Stimulated activated naive CD8-positive, alpha-beta T cell treated with anti-CD3 and anti-CD28 coated beads, Interleukin-15, Interleukin-2, amounts not matched to agents 100 ng/mL and 50 ng/mL, for 24 hours (primary cell): ENCODE data around the gene LRIG3.

Experiments used
- H3K27ac Mint-ChIP-seq: one replicate; pipeline ENCODE4 v1.8.0; 2021; ENCODE audit warnings: mild to moderate bottlenecking, mixed read lengths
- H3K27me3 Mint-ChIP-seq: one replicate; pipeline ENCODE4 v1.8.0; 2021; ENCODE audit warnings: mixed read lengths
- H3K36me3 Mint-ChIP-seq: one replicate; pipeline ENCODE4 v1.8.0; 2021; ENCODE audit warnings: low read depth, mixed read lengths
- H3K4me1 Mint-ChIP-seq: one replicate; pipeline ENCODE4 v1.8.0; 2021; ENCODE audit warnings: low read depth, mixed read lengths
- H3K4me3 Mint-ChIP-seq: one replicate; pipeline ENCODE4 v1.8.0; 2021; ENCODE audit warnings: mild to moderate bottlenecking, mixed read lengths
- H3K9me3 Mint-ChIP-seq: one replicate; pipeline ENCODE4 v1.8.0; 2021; ENCODE audit warnings: mixed read lengths

The LRIG3 gene

GRCh38 chr12:58942345-58942744 lies 22.0 kb upstream of the LRIG3 start:
- Mint-ChIP-seq H3K27ac (no peak overlapping the region), H3K9me3 (peaks cover 4% of the 10 kb centered on the region), H3K4me3 (no peak overlapping the region), H3K4me1 (no peaks in the 10 kb centered on the region), H3K36me3 (no peaks in the 10 kb centered on the region), H3K27me3 (no peaks in the 10 kb centered on the region)

GRCh38 chr12:58939399-58940100 lies 19.2 kb upstream of the LRIG3 start:
- no peak overlapping the region for H3K4me3 Mint-ChIP-seq
- H3K36me3 Mint-ChIP-seq: no peaks in the 10 kb centered on the region
- H3K27me3 Mint-ChIP-seq: no peaks in the 10 kb centered on the region
- no peaks in the 10 kb centered on the region for H3K4me1 Mint-ChIP-seq
- no peaks in the 10 kb centered on the region for H3K9me3 Mint-ChIP-seq
- no peak overlapping the region for H3K27ac Mint-ChIP-seq

GRCh38 chr12:58938440-58938839 lies 18.1 kb upstream of the LRIG3 start:
- Mint-ChIP-seq H3K36me3 (no peaks in the 10 kb centered on the region), H3K4me1 (no peaks in the 10 kb centered on the region), H3K27me3 (no peaks in the 10 kb centered on the region), H3K4me3 (no peak overlapping the region), H3K27ac (no peak overlapping the region), H3K9me3 (no peaks in the 10 kb centered on the region)

GRCh38 chr12:58934528-58934927 lies 14.2 kb upstream of the LRIG3 start:
- Mint-ChIP-seq H3K27ac (no peak overlapping the region), H3K4me3 (no peak overlapping the region), H3K36me3 (no peaks in the 10 kb centered on the region), H3K9me3 (no peaks in the 10 kb centered on the region), H3K4me1 (no peaks in the 10 kb centered on the region), H3K27me3 (no peaks in the 10 kb centered on the region)

GRCh38 chr12:58932806-58933681 lies 12.7 kb upstream of the LRIG3 start:
- H3K36me3 Mint-ChIP-seq: no peaks in the 10 kb centered on the region
- no peaks in the 10 kb centered on the region for H3K4me1 Mint-ChIP-seq
- no peak overlapping the region for H3K4me3 Mint-ChIP-seq
- H3K9me3 Mint-ChIP-seq: no peaks in the 10 kb centered on the region
- no peaks in the 10 kb centered on the region for H3K27me3 Mint-ChIP-seq
- H3K27ac Mint-ChIP-seq: no peak overlapping the region

GRCh38 chr12:58931518-58931917 lies 11.2 kb upstream of the LRIG3 start:
- Mint-ChIP-seq H3K27me3 (no peaks in the 10 kb centered on the region), H3K9me3 (no peaks in the 10 kb centered on the region), H3K27ac (no peak overlapping the region), H3K4me3 (no peak overlapping the region), H3K4me1 (no peaks in the 10 kb centered on the region), H3K36me3 (no peaks in the 10 kb centered on the region)

- Mint-ChIP-seq H3K9me3 (no peaks in the 10 kb centered on the region), H3K4me3 (no peak overlapping the region), H3K36me3 (no peaks in the 10 kb centered on the region), H3K27ac (no peak overlapping the region), H3K4me1 (no peaks in the 10 kb centered on the region), H3K27me3 (no peaks in the 10 kb centered on the region)
These were observed 10.5 kb upstream of the LRIG3 start for GRCh38 chr12:58930770-58931324.

- peaks cover 10% of the 10 kb centered on the region for H3K27me3 Mint-ChIP-seq
- no peaks in the 10 kb centered on the region for H3K4me1 Mint-ChIP-seq
These were observed 6.8 kb upstream of the LRIG3 start for GRCh38 chr12:58927120-58927519.

GRCh38 chr12:58926586-58926985 lies 6.3 kb upstream of the LRIG3 start:
- H3K4me3 Mint-ChIP-seq: no peak overlapping the region
- H3K9me3 Mint-ChIP-seq: no peaks in the 10 kb centered on the region
- no peaks in the 10 kb centered on the region for H3K36me3 Mint-ChIP-seq
- no peaks in the 10 kb centered on the region for H3K4me1 Mint-ChIP-seq
- H3K27ac Mint-ChIP-seq: no peak overlapping the region
- peaks cover 10% of the 10 kb centered on the region for H3K27me3 Mint-ChIP-seq

More at GRCh38 chr12:58927120-58927519, 6.8 kb upstream of the LRIG3 start:
- Mint-ChIP-seq H3K36me3 (no peaks in the 10 kb centered on the region), H3K4me3 (no peak overlapping the region), H3K27ac (no peak overlapping the region), H3K9me3 (no peaks in the 10 kb centered on the region)

GRCh38 chr12:58925751-58926150 lies 5.4 kb upstream of the LRIG3 start:
- Mint-ChIP-seq H3K36me3 (no peaks in the 10 kb centered on the region), H3K27me3 (peaks cover 18% of the 10 kb centered on the region), H3K4me1 (peaks cover under 1% of the 10 kb centered on the region), H3K4me3 (no peak overlapping the region), H3K27ac (no peak overlapping the region), H3K9me3 (no peaks in the 10 kb centered on the region)

GRCh38 chr12:58925111-58925611 lies 4.9 kb upstream of the LRIG3 start:
- peaks cover 24% of the 10 kb centered on the region for H3K27me3 Mint-ChIP-seq
- no peak overlapping the region for H3K4me3 Mint-ChIP-seq
- H3K27ac Mint-ChIP-seq: no peak overlapping the region
- no peaks in the 10 kb centered on the region for H3K36me3 Mint-ChIP-seq
- H3K4me1 Mint-ChIP-seq: peaks cover 6% of the 10 kb centered on the region
- H3K9me3 Mint-ChIP-seq: no peaks in the 10 kb centered on the region

- H3K36me3 Mint-ChIP-seq: no peaks in the 10 kb centered on the region
- H3K27me3 Mint-ChIP-seq: peaks cover 24% of the 10 kb centered on the region
- H3K4me3 Mint-ChIP-seq: no peak overlapping the region
- H3K9me3 Mint-ChIP-seq: no peaks in the 10 kb centered on the region
- peaks cover 6% of the 10 kb centered on the region for H3K4me1 Mint-ChIP-seq
- no peak overlapping the region for H3K27ac Mint-ChIP-seq
These were observed 4.3 kb upstream of the LRIG3 start for GRCh38 chr12:58924652-58925051.

- H3K36me3 Mint-ChIP-seq: no peaks in the 10 kb centered on the region
- H3K4me1 Mint-ChIP-seq: peaks cover 6% of the 10 kb centered on the region
- no peaks in the 10 kb centered on the region for H3K9me3 Mint-ChIP-seq
- peaks cover 31% of the 10 kb centered on the region for H3K27me3 Mint-ChIP-seq
- H3K4me3 Mint-ChIP-seq: no peak overlapping the region
- H3K27ac Mint-ChIP-seq: no peak overlapping the region
These were observed 3.5 kb upstream of the LRIG3 start for GRCh38 chr12:58923781-58924180.

GRCh38 chr12:58922849-58923248 lies 2.5 kb upstream of the LRIG3 start:
- Mint-ChIP-seq H3K4me3 (no peak overlapping the region), H3K27me3 (peaks cover 40% of the 10 kb centered on the region), H3K9me3 (no peaks in the 10 kb centered on the region), H3K27ac (no peak overlapping the region), H3K36me3 (no peaks in the 10 kb centered on the region), H3K4me1 (peaks cover 6% of the 10 kb centered on the region)
